H1 (cell line): ENCODE measurements around the gene EVC2. TPM values are rescaled to one million over a fixed set of nuclear protein-coding genes. Genes with fewer than 3 reads are reported as not detected.

Experiments used
- CTCF ChIA-PET: fragments of 300-600 bp; sonication (Branson Sonifier 250); formaldehyde crosslinking; loops from one replicate; lab custom pipeline; 2021; ENCODE audit not compliant: partially characterized antibody; lab: Charles Lee
- POLR2A ChIA-PET: fragments of 300-600 bp; sonication (Branson Sonifier 250); formaldehyde crosslinking; loops from one replicate; lab custom pipeline; 2021; ENCODE audit warnings: inconsistent platforms; ENCODE audit not compliant: partially characterized antibody; lab: Charles Lee
- DNase-seq, 2 experiments: peaks; one replicate each; pipeline versions ENCODE4 v3.0.0 to v3.0.0-alpha.2; 2010 to 2022; ENCODE audit warnings: low spot score in 2 of 2, low read depth in 1 of 2, mixed read lengths in 1 of 2
- FAIRE-seq: peaks from 2 replicates; lab custom pipeline; 2011; peaks lifted over from hg19 to GRCh38; lab: Jason Lieb, UNC
- H2AFZ ChIP-seq: 2 replicates; pipeline ENCODE4 v1.8.1; 2012; ENCODE audit warnings: low read length, inconsistent platforms
- H2AK5ac ChIP-seq: 2 replicates; pipeline ENCODE4 v1.6.1; 2013; ENCODE audit warnings: low read depth, low read length
- H2BK120ac ChIP-seq: replicated peaks from 2 replicates; pipeline ENCODE3; 2013; ENCODE audit warnings: low read depth, low read length, inconsistent platforms
- H2BK12ac ChIP-seq: 2 replicates; pipeline ENCODE4 v1.6.1; 2013; ENCODE audit warnings: low read depth, low read length
- H2BK15ac ChIP-seq: 2 replicates; pipeline ENCODE4 v1.6.1; 2013; ENCODE audit warnings: low read length
- H2BK20ac ChIP-seq: 2 replicates; pipeline ENCODE4 v1.6.1; 2013; ENCODE audit warnings: low read length
- H2BK5ac ChIP-seq: 2 replicates; pipeline ENCODE4 v1.6.1; 2013; ENCODE audit warnings: low read depth, low read length
- H3K14ac ChIP-seq: 2 replicates; pipeline ENCODE4 v1.6.1; 2013; ENCODE audit warnings: inconsistent platforms; ENCODE audit not compliant: insufficient read length
- H3K18ac ChIP-seq: 2 replicates; pipeline ENCODE4 v1.6.1; 2013; ENCODE audit warnings: low read length; ENCODE audit errors: extremely low read depth
- H3K23ac ChIP-seq: 2 replicates; pipeline ENCODE4 v1.6.1; 2013; ENCODE audit warnings: inconsistent platforms; ENCODE audit not compliant: insufficient read length
- H3K23me2 ChIP-seq: 2 replicates; pipeline ENCODE4 v1.6.1; 2013; ENCODE audit warnings: low read depth, low read length
- H3K27ac ChIP-seq: 2 replicates; pipeline ENCODE4 v1.6.1; 2011; ENCODE audit warnings: low read depth, low read length, inconsistent platforms
- H3K27me3 ChIP-seq, 4 experiments: replicated peaks in 1 of 4; 1 replicate in 1 of 4; 2 replicates in 3 of 4; pipeline versions ENCODE4 v1.6.1 to v1.8.1; 2011 to 2013; ENCODE audit warnings: low read length in 3 of 4, mild to moderate bottlenecking in 3 of 4, inconsistent platforms in 2 of 4, mixed read lengths in 2 of 4, moderate library complexity in 1 of 4; ENCODE audit not compliant: control insufficient read depth in 3 of 4, insufficient read depth in 3 of 4; ENCODE audit errors: extremely low read depth in 1 of 4
- H3K36me3 ChIP-seq, 4 experiments: 2 replicates each; pipeline versions ENCODE4 v1.6.1 to v1.8.1; 2011 to 2013; ENCODE audit warnings: mild to moderate bottlenecking in 4 of 4, low read length in 3 of 4, moderate library complexity in 2 of 4, control low read depth in 1 of 4, inconsistent platforms in 1 of 4; ENCODE audit not compliant: insufficient read depth in 4 of 4, control insufficient read depth in 2 of 4
- H3K4ac ChIP-seq: replicated peaks from 2 replicates; pipeline ENCODE3; 2013; ENCODE audit warnings: low read length, low read depth, mixed read lengths, inconsistent platforms; ENCODE audit not compliant: insufficient read length
- H3K4me1 ChIP-seq, 4 experiments: replicated peaks in 1 of 4; 1 replicate in 1 of 4; 2 replicates in 3 of 4; pipeline versions ENCODE4 v1.6.1 to v1.8.1; 2011 to 2013; ENCODE audit warnings: low read length in 3 of 4, inconsistent platforms in 2 of 4, mixed read lengths in 1 of 4; ENCODE audit not compliant: insufficient read depth in 4 of 4, control insufficient read depth in 3 of 4
- H3K4me2 ChIP-seq, 2 experiments: 2 replicates each; pipeline versions ENCODE4 v1.6.1 to v1.8.1; 2011 to 2013; ENCODE audit warnings: low read depth in 2 of 2, low read length in 2 of 2, control low read depth in 1 of 2, inconsistent platforms in 1 of 2, mild to moderate bottlenecking in 1 of 2; ENCODE audit not compliant: insufficient read depth in 1 of 2
- H3K4me3 ChIP-seq, 4 experiments: fragments of 200-600, 300-600 bp in 1 of 4; sonication (generic), shearing (Covaris generic), sonication (Bioruptor Twin) in 1 of 4; 2 replicates each; pipeline versions ENCODE4 v1.5.1 to v1.8.1; 2011 to 2016; ENCODE audit warnings: low read length in 4 of 4, low read depth in 3 of 4, control low read depth in 2 of 4, inconsistent platforms in 2 of 4, mild to moderate bottlenecking in 2 of 4, mixed read lengths in 1 of 4, moderate library complexity in 1 of 4; ENCODE audit not compliant: insufficient read depth in 2 of 4; ENCODE audit errors: extremely low read depth in 1 of 4
- H3K56ac ChIP-seq: replicated peaks from 2 replicates; pipeline ENCODE3; 2013; ENCODE audit warnings: low read depth, mild to moderate bottlenecking, mixed read lengths, low read length, inconsistent platforms; ENCODE audit not compliant: insufficient read length
- H3K79me1 ChIP-seq: 2 replicates; pipeline ENCODE4 v1.6.1; 2013; ENCODE audit warnings: low read depth, low read length, control low read depth
- H3K79me2 ChIP-seq, 2 experiments: 2 replicates each; pipeline versions ENCODE4 v1.6.1 to v1.8.1; 2012 to 2013; ENCODE audit warnings: low read length in 2 of 2, mild to moderate bottlenecking in 2 of 2, inconsistent platforms in 1 of 2; ENCODE audit not compliant: insufficient read depth in 2 of 2, control insufficient read depth in 1 of 2
- H3K9ac ChIP-seq, 4 experiments: replicated peaks in 1 of 4; 1 replicate in 1 of 4; 2 replicates in 3 of 4; pipeline versions ENCODE4 v1.6.1 to v1.8.1; 2011 to 2013; ENCODE audit warnings: low read depth in 3 of 4, low read length in 3 of 4, control low read depth in 2 of 4, mild to moderate bottlenecking in 2 of 4, moderate library complexity in 2 of 4, inconsistent platforms in 1 of 4; ENCODE audit errors: extremely low read depth in 1 of 4
- H3K9me3 ChIP-seq, 2 experiments: 2 replicates each; pipeline versions ENCODE4 v1.6.1 to v1.8.1; 2012 to 2013; ENCODE audit warnings: mild to moderate bottlenecking in 2 of 2, moderate library complexity in 2 of 2, control low read depth in 1 of 2, inconsistent platforms in 1 of 2, low read depth in 1 of 2, low read length in 1 of 2, mixed read lengths in 1 of 2; ENCODE audit not compliant: insufficient read depth in 2 of 2
- H4K20me1 ChIP-seq, 2 experiments: replicated peaks in 1 of 2; 2 replicates each; pipeline versions ENCODE3 to v1.8.1; 2011 to 2013; ENCODE audit warnings: inconsistent platforms in 2 of 2, low read length in 2 of 2, mild to moderate bottlenecking in 1 of 2; ENCODE audit not compliant: insufficient read depth in 2 of 2, control insufficient read depth in 1 of 2
- H4K5ac ChIP-seq: 2 replicates; pipeline ENCODE4 v1.6.1; 2013; ENCODE audit warnings: low read length, low read depth, mixed read lengths, inconsistent platforms; ENCODE audit not compliant: insufficient read length
- H4K8ac ChIP-seq: 2 replicates; pipeline ENCODE4 v1.8.0; 2013; ENCODE audit warnings: mild to moderate bottlenecking, moderate library complexity, low read length, inconsistent platforms; ENCODE audit not compliant: insufficient read depth; ENCODE audit errors: extremely low read depth
- H4K91ac ChIP-seq: replicated peaks from 2 replicates; pipeline ENCODE3; 2013; ENCODE audit warnings: low read length, mixed read lengths, inconsistent platforms; ENCODE audit not compliant: insufficient read length
- ATF3 ChIP-seq: IDR thresholded peaks from 2 replicates; pipeline ENCODE4 v1.6.1; 2011; ENCODE audit warnings: low read depth, mild to moderate bottlenecking, low read length; ENCODE audit not compliant: insufficient read depth
- EGR1 ChIP-seq: IDR thresholded peaks from 2 replicates; pipeline ENCODE4 v1.6.1; 2011; ENCODE audit warnings: low read depth, low read length, borderline replicate concordance
- GTF2F1 ChIP-seq: IDR thresholded peaks from 2 replicates; pipeline ENCODE4 v1.6.1; 2012; ENCODE audit warnings: low read depth, low read length, improper control_type of control experiment, borderline replicate concordance
- HDAC6 ChIP-seq: IDR thresholded peaks from one replicate; pipeline ENCODE4 v1.7.1; 2012; ENCODE audit warnings: low read depth, mild to moderate bottlenecking, inconsistent platforms, low read length, moderate library complexity
- NRF1 ChIP-seq: IDR thresholded peaks from 2 replicates; pipeline ENCODE4 v1.6.1; 2011; ENCODE audit warnings: mild to moderate bottlenecking, low read depth, low read length, improper control_type of control experiment
- RXRA ChIP-seq: IDR thresholded peaks from 2 replicates; pipeline ENCODE4 v1.6.1; 2011; ENCODE audit warnings: low read depth, mild to moderate bottlenecking, low read length, moderate library complexity; ENCODE audit not compliant: insufficient read depth
- ZNF274 ChIP-seq: IDR thresholded peaks from 2 replicates; pipeline ENCODE4 v1.7.0; 2012; ENCODE audit warnings: low read length, borderline replicate concordance; ENCODE audit errors: extremely low read depth
- WGBS, 2 experiments: shearing (Covaris generic) in 1 of 2; methylation state at CpG; one replicate each; pipeline versions ENCODE4 v1.1.6 to v1.1.7; 2013 to 2015; ENCODE audit warnings: low lambda C conversion rate in 2 of 2, mixed read lengths in 2 of 2, inconsistent platforms in 1 of 2, low coverage in 1 of 2, missing lambda C conversion rate in 1 of 2; ENCODE audit not compliant: insufficient replicate concordance in 2 of 2, insufficient coverage in 1 of 2, insufficient read length in 1 of 2; ENCODE audit errors: extremely low coverage in 1 of 2, missing lambda C conversion rate in 1 of 2; 5-methylcytosine and 5-hydroxymethylcytosine counted together
- polyA plus RNA-seq, 7 experiments: library from polyadenylated mRNA; depleted of rRNA in 3 of 7; stranded (reverse) in 5 of 7; unstranded in 2 of 7; fragments of >200 nt in 5 of 7; fragments of 200-250 nt in 2 of 7; gene quantifications; 1 replicate in 5 of 7; 2 replicates in 1 of 7; 4 replicates in 1 of 7; pipeline versions ENCODE4 v1.2.1 to v1.2.3, GENCODE V29; 2011 to 2013; ENCODE audit warnings: missing spikeins in 2 of 7, mixed read lengths in 2 of 7
- total RNA-seq: library from RNA; stranded (reverse); fragmentation: NEBNext Ultra II Directional; extraction: Animal tissue kit (Norgen Biotek cat#: 25700); gene quantifications from 2 replicates; pipeline ENCODE4 v1.2.1, GENCODE V29; 2021

The EVC2 gene
- total and polyA plus RNA-seq, 2 of the 8 experiments (the other 6 are each of a cell fraction or from before 2014, with no cell fraction given), result 0.73 to 5.9 TPM

- H3K9me3 ChIP-seq, result no peaks in the 10 kb centered on the region
- H3K79me2 ChIP-seq, result no peaks in the 10 kb centered on the region
- no peak overlapping the region for H2BK20ac ChIP-seq
- no peak overlapping the region for H2BK12ac ChIP-seq
- no peaks in the 10 kb centered on the region for H4K20me1 ChIP-seq
- H3K9ac ChIP-seq, result no peak overlapping the region
- no peaks in the 10 kb centered on the region for H3K23me2 ChIP-seq
- no peaks in the 10 kb centered on the region; a peak in 1 of 7 replicates for H3K4me1 ChIP-seq
- FAIRE-seq (no peak), DNase-seq (no peak)
- no peak overlapping the region for H3K23ac ChIP-seq
- no peak overlapping the region for H4K91ac ChIP-seq
- no peak for TF ChIP-seq NRF1
- TF ChIP-seq EGR1, result no peak
- no peak for TF ChIP-seq RXRA
- TF ChIP-seq HDAC6, result no peak
- TF ChIP-seq ZNF274, result no peak
- no peak for TF ChIP-seq GTF2F1
- TF ChIP-seq ATF3, result no peak
- H3K4ac ChIP-seq, result no peak overlapping the region
- no peak overlapping the region for H3K18ac ChIP-seq
- H2BK120ac ChIP-seq, result no peak overlapping the region
- CTCF ChIA-PET, result interaction anchor here (0.6 to 0.9 kb wide), 2 partner anchors 31 to 486 kb away, joined by 3 read pairs; no protein-coding TSS in a partner anchor
- no peak overlapping the region for H3K56ac ChIP-seq
- no peak overlapping the region for H3K4me3 ChIP-seq
- POLR2A ChIA-PET, result no interaction called here
- H3K36me3 ChIP-seq, result peaks cover 0 to 4% (median 0%) of the 10 kb centered on the region in 4 experiments; a peak in 1 of 8 replicates
- H3K79me1 ChIP-seq, result no peaks in the 10 kb centered on the region
- no peak overlapping the region for H2AK5ac ChIP-seq
- H3K14ac ChIP-seq, result no peak overlapping the region
- H2BK15ac ChIP-seq, result no peak overlapping the region
- H4K5ac ChIP-seq, result no peak overlapping the region
- H3K27ac ChIP-seq, result no peak overlapping the region
- 90% methylated on average over 10 of the region's 10 CpGs; no CpG with 5 or more reads in 1 of the 2 experiments for WGBS, 2 experiments
- H3K27me3 ChIP-seq, result no peaks in the 10 kb centered on the region
- H3K4me2 ChIP-seq, result no peak overlapping the region
- no peak overlapping the region for H4K8ac ChIP-seq
- no peak overlapping the region for H2BK5ac ChIP-seq
- H2AFZ ChIP-seq, result no peak overlapping the region
These were observed 29.4 kb downstream of the EVC2 start for GRCh38 chr4:5678977-5679376.
